Ecto neural progenitor cell (in vitro differentiated cells): ENCODE results near the gene STK32B.
"Not testable (repeated sequence)": the region's sequence is repeated elsewhere in the genome, so short reads cannot be mapped to it uniquely, and the experiment has no call there.

ENCODE experiments used
- DNase-seq: peaks from one replicate; pipeline ENCODE4 v3.0.0-alpha.2; 2018; ENCODE audit warnings: low spot score

STK32B gene

DNA sequence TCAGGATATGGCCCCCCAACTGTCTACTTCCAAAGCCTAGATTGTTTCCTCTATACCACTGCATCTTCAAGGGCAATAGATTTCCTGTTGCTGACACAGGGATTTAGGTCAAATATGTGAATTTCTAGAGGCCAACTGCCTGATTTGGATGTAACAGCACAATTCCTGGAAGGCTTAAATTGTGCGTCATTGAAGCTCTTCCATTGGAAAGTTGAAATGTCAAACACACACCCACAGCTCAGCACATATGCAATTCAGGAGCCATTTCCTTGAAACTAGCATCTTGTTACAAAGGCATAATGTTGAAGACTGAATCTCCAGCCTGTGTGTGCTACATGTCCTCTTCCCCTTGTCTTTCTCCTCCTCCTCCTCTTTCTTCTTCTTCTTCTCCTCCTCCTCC is 158.6 kb downstream of the STK32B start:
- no peak for DNase-seq

DNA sequence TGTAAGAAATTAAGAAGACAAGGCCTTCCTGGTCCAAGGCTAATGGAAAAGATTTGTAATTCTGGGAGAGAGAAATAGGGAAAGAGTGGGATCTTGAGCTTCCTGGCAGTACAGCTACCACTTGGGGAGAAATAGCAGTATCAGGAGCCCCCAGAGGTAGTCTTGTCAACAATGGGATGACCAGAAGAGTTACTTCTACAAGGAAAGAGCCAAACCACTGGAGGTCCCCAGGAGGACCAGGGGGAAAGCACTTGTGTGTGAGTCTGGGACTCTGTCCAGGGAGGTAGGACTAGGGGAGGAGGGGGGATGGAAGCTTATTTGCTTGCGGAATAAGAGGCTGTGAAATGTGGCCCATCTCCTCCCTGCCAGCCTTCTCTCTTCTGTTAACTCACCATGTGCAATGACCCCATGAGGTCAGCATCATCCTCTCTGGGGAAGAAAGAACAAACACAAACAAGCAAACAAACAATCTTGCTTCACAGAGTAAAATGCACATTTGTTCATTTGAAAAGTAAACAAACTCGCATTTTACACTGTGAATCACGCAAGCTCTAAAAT is 160.1 kb downstream of the STK32B start:
- DNase-seq: no peak

DNA sequence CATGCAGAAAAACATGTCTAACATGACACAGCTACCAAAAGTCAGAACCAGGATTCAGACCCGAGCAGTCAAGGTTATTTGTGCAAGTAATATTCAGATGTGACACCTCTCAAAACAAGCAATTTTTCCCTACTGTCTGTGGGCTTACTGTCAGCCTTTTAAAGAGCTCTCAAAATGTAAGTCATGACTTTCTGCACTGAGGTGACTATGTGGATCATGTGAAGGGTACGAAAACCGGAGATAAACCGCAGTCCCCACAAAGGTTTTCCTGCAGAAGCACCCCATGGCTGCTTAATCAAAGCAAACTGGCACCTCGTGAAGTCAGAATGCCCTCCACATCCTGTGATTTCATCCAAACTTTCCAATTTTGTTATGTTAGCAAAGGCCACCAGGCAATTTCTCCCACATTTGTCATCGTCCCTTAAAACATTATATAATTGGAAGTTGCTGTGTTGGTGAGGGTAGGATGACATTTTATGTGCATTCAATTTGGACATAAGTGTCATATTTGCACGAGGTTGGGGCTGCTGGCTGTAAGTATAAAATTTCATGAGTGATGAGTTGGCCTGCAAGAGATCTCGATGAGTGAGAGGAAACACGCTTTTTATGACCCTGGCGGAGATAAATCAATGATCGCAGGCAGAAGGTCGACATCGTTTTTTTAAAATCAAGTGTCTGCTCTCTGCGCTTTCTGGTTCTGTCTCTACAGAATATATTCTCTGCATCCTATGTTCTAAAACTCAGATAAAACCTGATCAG is 161.2 kb downstream of the STK32B start:
- no peak for DNase-seq

DNA sequence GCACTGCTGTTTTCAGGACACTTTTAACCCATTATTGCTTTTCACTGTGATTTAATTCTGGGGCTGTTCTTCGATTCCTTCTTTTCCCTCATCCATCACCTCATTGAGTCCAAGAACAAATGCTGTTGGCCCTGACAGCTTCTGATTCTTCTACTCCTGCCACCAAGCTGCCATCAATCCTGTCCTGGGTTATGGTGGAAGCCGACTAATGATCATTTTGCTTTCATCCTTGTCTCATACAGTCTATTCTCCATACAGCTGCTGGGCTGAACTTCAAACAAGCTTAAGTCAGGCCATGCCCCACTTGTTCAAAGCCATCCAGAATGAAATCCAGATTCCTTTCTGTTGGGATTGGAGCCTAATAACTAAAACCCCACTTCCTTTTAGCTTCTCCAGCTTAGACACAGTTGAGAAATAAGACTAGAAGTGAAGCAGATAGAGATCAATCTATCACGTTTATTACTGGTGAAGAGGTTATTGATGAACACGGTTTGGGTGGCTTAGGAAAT is 161.9 kb downstream of the STK32B start:
- no peak for DNase-seq

DNA sequence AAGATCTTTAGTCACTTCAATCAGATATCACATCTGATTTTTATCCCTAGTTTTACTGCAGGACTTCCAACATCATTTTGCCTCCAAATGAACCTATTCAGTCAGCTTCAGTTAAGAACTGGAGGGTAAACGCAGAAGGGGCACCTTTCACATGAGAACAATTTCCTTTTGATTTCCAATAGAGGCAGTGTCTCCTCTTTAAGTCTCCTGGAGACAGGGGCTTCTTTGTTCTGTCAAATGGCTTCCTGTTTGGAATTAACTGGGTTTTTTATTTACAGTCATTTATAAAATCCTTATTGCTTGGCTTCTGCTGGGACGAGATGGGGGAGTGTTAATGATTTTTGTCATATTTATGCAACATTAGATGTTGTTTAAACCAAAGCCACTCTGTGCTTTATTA is 164.0 kb downstream of the STK32B start:
- DNase-seq: no peak

DNA sequence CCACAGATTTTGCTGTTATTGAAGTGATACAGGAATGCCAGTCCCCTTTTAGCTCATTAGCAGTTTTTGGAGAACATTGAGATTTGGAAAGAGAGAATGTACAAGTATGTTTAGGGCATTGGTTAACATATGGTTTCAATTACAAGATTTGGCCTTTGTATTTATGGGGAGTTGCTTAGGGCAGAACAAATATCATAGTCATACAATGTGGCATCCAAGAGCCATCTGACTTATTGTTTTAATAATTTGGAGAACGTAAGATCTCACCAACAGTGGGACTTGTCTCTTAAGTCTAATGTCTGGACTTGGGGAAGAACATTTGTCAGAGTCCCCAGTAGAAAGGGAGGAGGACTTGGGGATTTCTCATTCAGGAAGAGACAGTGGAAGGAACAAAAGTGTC is 166.1 kb downstream of the STK32B start:
- no peak for DNase-seq

DNA sequence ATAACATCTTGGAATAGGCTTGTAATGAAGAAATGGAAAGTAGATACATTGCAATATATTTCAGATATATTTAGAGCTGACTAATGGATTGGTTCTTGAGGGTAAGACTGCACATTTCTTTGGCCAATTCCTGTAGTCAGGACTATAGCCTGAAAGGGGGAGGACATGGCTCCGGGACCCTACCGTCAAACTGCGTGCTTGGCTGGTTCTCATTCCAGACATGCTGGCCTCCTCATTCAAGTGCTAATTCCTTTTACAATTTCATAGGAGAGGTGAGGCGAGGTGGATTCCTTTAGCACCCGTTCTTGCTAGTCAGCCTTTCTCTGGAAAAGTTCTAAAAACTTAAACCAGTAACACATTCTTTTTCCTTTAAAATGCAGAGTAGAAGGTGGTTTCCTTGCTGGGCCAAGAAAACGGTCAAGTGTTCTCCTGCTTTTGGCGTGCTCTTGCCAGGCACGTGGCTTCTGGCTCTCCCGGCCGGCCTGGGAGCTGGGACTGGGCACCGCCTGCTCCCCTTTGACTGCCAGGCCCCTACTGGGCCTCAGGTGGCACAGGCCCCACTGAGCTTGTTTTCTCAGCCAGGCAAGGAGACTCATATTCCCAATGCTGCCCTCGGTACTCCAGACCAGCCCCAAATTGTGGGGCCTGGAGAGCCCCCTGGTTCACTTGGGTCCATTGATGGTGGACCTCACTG is 167.2 kb downstream of the STK32B start:
- DNase-seq: no peak

DNA sequence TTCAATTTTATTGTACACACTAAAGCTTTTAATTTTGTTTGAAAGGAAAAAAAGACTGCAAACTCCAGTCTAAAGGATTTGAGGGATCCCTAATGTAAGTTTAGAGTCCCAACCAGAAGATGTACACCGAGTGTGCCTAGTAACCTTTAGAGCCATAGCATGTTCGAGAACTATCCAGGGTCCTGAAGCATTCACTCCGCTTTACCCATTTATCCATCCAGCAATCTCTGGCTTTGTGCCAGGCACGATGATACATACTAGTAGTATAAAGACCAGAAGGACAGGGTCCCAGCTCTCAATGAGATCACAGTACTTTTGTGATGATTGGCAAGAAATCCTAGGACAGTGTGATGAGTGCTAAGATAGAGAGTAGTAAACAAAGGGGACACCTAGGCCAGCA is 168.7 kb downstream of the STK32B start:
- DNase-seq: no peak

DNA sequence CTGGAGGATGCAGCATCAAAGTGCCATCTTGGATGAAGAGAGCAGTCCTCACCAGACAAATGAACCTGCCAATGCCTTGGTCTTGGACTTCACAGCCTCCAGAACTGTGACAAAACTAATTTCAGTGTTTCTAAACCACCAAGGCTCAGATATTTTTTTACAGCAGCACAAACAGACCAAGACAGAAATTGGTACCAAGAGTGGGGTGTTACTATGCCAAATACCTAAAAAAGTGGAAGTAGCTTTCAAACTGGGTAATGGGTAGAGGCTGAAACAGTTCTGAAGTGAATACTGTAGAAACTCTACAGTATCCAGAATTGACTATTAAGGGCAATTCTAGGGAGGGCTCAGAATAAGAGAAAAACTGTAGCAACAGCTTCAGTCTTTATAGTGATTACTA is 170.8 kb downstream of the STK32B start:
- no peak for DNase-seq

DNA sequence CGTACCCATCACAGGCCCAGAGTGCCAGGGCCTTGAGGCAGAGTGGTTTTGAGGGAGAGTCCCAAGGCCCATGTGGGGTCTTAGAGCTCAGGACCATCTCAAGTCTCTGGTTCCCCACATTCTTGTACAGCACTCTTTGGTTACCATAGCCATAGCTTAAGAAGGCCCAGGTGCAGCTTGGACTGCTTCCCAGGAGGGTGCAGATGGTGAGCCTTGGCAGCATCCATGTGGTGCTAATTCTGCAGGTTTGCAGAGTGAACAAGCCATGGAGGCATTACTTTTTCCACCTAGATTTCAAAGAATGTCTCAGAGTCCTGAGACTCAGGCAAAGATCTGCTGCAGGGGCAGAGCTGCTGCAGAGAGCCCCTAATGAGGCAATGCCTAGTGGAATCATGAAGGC is 171.7 kb downstream of the STK32B start:
- DNase-seq: no peak

DNA sequence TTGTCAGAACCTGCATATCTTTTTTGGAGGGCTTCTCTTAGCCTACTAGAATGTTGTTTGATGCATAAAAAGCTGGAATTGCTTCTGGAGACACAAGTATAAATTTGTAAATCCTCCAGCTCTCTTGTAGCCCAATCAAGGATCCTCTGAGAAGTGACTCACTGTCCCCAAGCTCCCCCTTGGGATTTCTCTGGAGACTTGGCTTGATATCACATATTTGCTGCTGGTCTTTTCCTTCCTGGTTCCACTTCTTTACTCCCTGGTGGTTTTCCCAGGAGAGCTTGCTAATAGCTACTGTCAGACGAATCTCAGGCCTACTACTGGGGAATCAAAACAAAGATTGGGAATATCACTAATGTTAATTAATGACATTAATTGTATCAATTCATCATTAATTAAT is 173.1 kb downstream of the STK32B start:
- DNase-seq: no peak

DNA sequence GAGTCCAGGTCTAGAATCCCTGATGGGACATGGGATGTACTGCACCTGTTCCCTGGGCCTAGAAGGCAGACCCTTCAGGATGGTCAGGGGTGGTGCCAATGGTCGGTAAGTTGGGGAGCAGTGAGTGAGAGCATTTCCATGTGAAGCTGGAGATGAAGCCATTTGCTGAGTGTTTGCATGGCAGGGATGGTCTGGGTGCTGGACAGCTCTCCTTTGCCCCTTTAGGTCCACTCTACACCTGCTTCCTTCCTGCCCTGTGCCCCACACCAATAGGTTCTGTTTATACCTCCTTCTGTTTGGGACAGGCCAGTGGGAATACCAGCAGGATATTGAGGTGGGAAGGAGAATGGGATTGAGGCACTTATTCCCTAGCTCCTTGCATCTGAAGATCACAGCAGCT is 181.3 kb downstream of the STK32B start:
- DNase-seq: no peak

DNA sequence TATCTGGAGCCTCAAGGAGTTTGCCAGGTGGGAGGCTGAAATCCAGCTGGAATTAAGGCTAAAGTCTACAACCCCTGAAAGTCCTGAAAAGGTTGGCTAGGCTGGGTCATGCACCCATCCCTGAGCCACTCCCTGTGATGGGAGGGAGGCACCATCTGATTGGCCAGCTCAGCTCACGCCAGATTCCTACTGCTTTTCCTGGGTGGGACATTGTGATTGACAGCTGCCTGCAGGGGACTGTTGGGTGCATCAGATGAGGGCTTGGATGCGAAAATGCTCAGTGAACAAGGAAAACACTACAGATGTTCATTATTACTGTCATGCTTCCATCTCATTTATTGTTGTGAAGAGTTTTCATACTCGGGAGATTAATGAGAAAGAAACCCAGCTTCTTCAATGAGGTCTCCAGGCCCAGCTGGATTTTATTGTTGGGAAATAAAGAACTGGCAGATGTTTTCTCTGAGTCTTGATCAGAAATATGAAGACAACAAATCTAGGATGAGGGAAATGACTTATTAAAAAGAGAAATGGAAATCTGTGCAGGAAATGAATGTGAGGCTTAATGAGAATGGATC is 185.9 kb downstream of the STK32B start:
- DNase-seq: no peak

DNA sequence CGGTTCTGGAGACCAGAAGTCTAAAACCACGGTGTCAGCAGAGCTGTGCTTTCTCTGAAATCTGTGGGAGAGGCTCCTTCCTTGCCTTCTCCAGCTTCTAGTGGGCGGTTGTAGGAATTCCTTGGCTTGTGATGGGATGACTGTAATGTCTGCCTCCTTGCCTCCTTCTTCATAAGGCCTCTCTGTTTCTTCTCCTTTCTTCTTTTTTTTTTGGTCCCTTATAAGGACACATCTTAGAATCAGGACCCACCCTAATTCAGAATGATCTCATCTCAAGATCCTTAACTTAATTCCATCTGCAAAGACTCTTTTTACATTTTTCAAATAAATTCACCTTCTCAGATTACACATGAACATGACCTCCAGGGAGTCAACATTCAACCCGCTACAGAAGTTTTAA is 186.9 kb downstream of the STK32B start:
- DNase-seq: no peak

DNA sequence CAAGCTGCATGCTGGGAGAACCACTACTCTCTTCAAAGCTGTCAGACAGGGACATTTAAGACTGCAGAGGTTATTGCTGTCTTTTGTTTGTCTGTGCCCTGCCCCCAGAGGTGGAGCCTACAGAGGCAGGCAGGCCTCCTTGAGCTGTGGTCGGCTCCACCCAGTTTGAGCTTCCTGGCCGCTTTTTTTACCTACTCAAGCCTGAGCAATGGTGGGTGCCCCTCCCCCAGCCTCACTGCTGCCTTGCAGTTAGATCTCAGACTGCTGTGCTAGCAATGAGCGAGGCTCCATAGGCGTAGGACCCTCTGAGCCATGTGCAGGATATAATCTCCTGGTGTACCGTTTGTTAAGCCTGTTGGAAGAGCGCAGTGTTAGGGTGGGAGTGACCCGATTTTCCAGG is 195.8 kb downstream of the STK32B start:
- DNase-seq: not testable (repeated sequence)

DNA sequence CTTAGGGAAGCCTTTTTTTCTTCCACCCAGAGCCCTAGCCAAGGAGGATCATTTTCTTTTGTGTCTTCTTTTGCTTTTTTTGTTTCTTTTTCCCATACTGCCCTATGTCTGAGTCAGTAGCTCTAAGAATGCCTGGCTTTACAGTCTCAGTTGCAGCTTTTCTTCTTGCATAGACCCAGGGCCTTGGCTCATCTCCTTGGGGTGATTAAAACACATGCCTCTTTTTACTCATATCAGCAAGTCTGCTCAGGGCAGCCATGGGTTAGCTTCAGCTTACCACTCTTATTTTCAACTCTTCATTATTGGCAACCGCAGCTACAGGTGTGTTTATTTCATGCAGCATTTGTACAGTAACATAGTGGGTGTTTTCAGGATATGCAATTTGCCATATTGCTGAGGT is 196.5 kb downstream of the STK32B start:
- no peak for DNase-seq

DNA sequence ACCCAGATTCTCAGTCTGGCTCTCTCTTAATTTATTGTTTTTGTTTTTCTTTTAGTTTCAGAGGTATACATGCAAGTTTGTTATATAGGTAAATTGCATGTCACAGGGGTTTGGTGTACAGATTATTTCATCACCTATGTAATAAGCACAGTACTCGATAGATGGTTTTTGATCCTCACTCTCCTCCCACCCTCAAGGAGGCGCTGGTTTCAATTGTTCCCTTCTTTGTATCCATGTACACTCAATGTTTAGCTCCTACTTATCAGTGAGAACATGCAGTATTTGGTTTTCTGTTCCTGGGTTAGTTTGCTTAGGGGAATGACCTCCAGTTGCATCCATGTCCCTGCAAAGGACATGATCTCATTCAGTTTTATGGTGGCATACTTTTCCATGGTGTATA is 198.4 kb downstream of the STK32B start:
- no peak for DNase-seq

DNA sequence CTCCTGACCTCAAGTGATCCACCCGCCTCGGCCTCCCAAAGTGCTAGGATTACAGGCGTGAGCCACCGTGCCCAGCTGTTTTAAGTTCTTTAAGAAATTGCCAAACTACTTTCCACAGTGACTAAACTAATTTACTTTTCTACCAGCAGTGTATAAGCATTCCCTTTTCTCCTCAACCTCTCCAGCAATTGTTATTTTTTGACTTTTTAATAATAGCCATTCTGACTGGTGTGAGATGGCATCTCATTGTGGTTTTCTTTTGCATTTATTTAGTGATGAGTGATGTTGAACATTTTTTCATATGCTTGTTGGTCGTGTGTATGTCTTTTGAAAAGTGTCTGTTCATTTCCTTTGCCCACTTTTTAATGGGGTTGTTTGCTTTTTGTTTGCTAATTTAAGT is 199.3 kb downstream of the STK32B start:
- DNase-seq: not testable (repeated sequence)

DNA sequence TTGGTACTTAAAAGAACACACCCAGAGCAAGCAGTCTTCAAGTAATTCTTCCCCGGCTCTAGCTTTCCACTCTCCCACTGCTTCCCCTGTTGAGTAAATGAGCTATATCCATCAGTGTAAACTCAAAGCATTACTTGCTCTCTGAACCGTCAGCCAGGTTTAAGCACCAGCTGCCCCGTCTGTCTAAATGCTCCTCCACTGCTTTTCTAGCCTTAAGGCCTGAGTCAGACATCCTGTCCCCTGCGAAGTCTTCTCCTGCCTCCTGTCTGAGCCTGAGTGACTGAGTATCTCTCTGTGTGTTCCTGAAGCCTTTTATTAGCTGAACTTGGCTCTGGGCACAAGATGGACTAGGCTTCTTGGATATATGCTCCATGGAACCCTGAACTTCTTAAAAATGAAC is 205.1 kb downstream of the STK32B start:
- no peak for DNase-seq

DNA sequence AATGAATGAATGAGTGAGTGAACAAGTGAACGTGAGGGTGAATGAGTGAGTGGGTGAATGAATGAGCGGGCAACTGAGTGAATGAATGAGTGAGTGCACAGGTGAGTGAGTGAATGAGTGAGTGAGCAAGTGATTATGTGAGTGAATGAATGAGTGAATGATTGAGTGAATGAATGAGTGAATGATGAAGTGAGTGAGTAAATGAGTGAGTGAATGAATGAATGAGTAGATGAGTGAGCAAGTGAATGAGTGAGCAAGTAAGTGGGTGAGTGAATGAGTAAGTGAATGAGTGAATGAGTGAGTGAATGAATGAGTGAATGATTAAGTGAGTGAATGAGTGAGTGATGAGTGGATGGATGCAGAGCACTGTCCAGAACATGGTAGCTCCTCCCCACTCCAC is 205.8 kb downstream of the STK32B start:
- no peak for DNase-seq

DNA sequence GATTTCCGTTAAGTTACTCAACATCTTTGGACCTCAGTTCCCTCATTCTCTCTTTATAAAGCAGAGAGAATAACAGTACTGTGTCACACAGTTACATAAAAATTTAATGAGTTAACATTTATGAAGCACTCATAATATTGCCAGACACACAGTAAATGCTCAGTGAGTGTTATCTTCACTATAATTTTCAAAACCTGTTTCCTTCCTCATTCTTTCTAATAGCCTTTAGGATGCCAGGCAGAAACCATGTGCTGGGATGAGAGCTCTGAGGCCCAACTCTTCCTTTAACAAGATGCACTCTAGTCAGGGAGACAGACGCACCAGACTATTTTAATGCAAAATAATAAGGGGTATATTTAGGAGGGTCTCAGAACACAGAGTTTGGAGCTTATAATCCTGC is 208.2 kb downstream of the STK32B start:
- DNase-seq: no peak

DNA sequence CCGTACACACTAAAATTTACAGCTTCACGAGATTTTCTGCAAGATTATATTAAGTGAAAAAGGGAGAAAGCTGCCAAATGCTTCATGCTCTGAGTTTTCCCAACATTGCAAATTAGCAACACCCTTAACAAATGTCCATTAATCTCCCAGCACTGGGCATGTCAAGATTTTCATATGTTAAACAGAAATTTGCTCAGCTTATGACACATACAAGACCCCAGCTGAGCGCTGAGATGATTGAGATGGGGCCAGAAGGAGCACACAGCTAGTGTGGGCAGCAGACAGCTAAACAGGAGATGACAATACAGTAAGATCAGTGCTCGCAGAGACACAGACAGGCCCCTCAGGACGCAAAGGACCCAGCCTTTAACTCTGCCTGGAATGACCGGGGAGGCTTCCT is 208.8 kb downstream of the STK32B start:
- DNase-seq: no peak

DNA sequence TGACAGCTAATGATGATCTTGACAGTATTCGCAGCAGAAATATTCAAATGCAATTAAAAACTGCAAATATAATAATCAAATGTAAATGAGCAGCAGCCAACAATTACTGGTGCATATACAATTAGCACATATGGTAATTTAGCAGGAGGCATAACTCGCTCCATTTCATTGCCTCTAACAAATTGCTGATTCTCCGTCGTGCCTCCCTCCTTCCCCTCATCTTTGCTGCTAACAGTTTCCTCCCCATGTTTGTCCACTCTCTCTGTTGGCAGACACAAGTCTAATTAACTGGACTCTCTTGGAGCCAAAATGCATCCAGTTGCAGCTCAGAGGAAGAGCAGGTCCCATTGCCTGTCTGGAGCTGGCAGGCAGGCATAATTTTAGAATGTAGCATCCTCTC is 210.6 kb downstream of the STK32B start:
- DNase-seq: no peak
